K562 (cell line): ENCODE measurements around the gene GCK. TPM values are rescaled to one million over a fixed set of nuclear protein-coding genes. Genes with fewer than 3 reads are reported as not detected.

Source experiments
- ATAC-seq: fragments of 200-7000 bp; cut with Tn5 transposase; 3 replicates; pipeline ENCODE4 v1.9.1; 2020; ENCODE audit warnings: moderate library complexity
- Bru-seq: library from RNA; stranded (reverse); fragments of 400-500 nt; gene quantifications from one replicate; lab custom pipeline; 2021; lab: Mats Ljungman, UMichigan
- BruChase-seq, 2 experiments: library from RNA; stranded (reverse); fragments of 400-500 nt; gene quantifications; one replicate each; lab custom pipeline; 2021; lab: Mats Ljungman, UMichigan
- BruUV-seq: library from RNA; stranded (reverse); fragments of 400-500 nt; replicated peaks from 2 replicates; lab custom pipeline; 2021; lab: Mats Ljungman, UMichigan
- CTCF ChIA-PET: fragments of 300-600 bp; formaldehyde crosslinking; extraction: SDS; loops from one replicate; lab custom pipeline; 2021; ENCODE audit warnings: low intra/inter-chr PET ratio; lab: Yijun Ruan, JAX
- POLR2A ChIA-PET: fragments of 300-600, 350-650 bp; sonication (Branson Sonifier 250); formaldehyde crosslinking; extraction: SDS; loops from one replicate; lab custom pipeline; 2021; ENCODE audit warnings: antibody characterized with exemption, inconsistent platforms; lab: Yijun Ruan, JAX
- DNase-seq, 4 experiments: peaks; one replicate each; pipeline versions ENCODE4 v3.0.0 to v3.0.0-alpha.2; 2011 to 2018; ENCODE audit warnings: low spot score in 3 of 4, mixed read lengths in 3 of 4; ENCODE audit errors: extremely low read depth in 1 of 4
- FAIRE-seq: peaks from 2 replicates; lab custom pipeline; 2011; peaks lifted over from hg19 to GRCh38; lab: Jason Lieb, UNC
- H2AFZ ChIP-seq: 2 replicates; pipeline ENCODE4 v1.6.0; 2011; ENCODE audit warnings: low read depth, low read length, control low read depth, inconsistent platforms
- H3K27ac ChIP-seq: fragments of 200-600 bp; 3 replicates; pipeline ENCODE4 v1.8.0; 2011; ENCODE audit warnings: low read depth, mild to moderate bottlenecking, control low read depth, inconsistent platforms, low read length, moderate library complexity, mixed read lengths; ENCODE audit errors: extremely low read depth
- H3K27me3 ChIP-seq, 2 experiments: fragments of 300-600 bp in 1 of 2; 2 replicates in 1 of 2; 3 replicates in 1 of 2; pipeline versions ENCODE4 v1.6.0 to v1.8.0; 2011; ENCODE audit warnings: inconsistent platforms in 2 of 2, low read length in 2 of 2, mild to moderate bottlenecking in 1 of 2, mixed read lengths in 1 of 2, moderate library complexity in 1 of 2; ENCODE audit not compliant: control insufficient read depth in 2 of 2, insufficient read depth in 2 of 2
- H3K36me3 ChIP-seq: fragments of 300-600 bp; 3 replicates; pipeline ENCODE4 v1.8.0; 2011; ENCODE audit warnings: mild to moderate bottlenecking, low read length, inconsistent platforms; ENCODE audit not compliant: control insufficient read depth, insufficient read depth
- H3K4me1 ChIP-seq, 2 experiments: fragments of 200-600 bp in 1 of 2; replicated peaks in 1 of 2; 2 replicates in 1 of 2; 3 replicates in 1 of 2; pipeline versions ENCODE4 v1.5.1 to v1.8.0; 2011; ENCODE audit warnings: inconsistent platforms in 2 of 2, low read length in 2 of 2, mild to moderate bottlenecking in 1 of 2, mixed read lengths in 1 of 2, moderate library complexity in 1 of 2; ENCODE audit not compliant: control insufficient read depth in 2 of 2, insufficient read depth in 2 of 2
- H3K4me2 ChIP-seq: 2 replicates; pipeline ENCODE4 v1.6.1; 2011; ENCODE audit warnings: low read length, control low read depth, inconsistent platforms, mixed read lengths; ENCODE audit not compliant: insufficient read depth
- H3K4me3 ChIP-seq: fragments of 200-600 bp; sonication (generic), shearing (Covaris generic); 2 replicates; pipeline ENCODE4 v1.5.1; 2016; ENCODE audit warnings: control low read depth, inconsistent platforms
- H3K79me2 ChIP-seq: fragments of 200-600 bp; 3 replicates; pipeline ENCODE4 v1.8.0; 2011; ENCODE audit warnings: low read length, inconsistent platforms; ENCODE audit not compliant: control insufficient read depth, insufficient read depth
- H3K9ac ChIP-seq, 2 experiments: 2 replicates each; pipeline versions ENCODE4 v1.6.0 to v1.6.1; 2011; ENCODE audit warnings: low read depth in 2 of 2, low read length in 2 of 2, control low read depth in 1 of 2, inconsistent platforms in 1 of 2, mild to moderate bottlenecking in 1 of 2, mixed read lengths in 1 of 2; ENCODE audit not compliant: insufficient read depth in 1 of 2
- H3K9me1 ChIP-seq: one replicate; pipeline ENCODE4 v1.6.0; 2011; ENCODE audit warnings: inconsistent platforms, mild to moderate bottlenecking, low read length, moderate library complexity; ENCODE audit not compliant: control insufficient read depth, insufficient read depth
- H3K9me3 ChIP-seq: replicated peaks from 2 replicates; pipeline ENCODE4 v1.5.1; 2011; ENCODE audit warnings: low read depth, low read length, inconsistent platforms; ENCODE audit not compliant: control insufficient read depth, insufficient read depth
- H4K20me1 ChIP-seq: replicated peaks from 2 replicates; pipeline ENCODE4 v1.6.1; 2011; ENCODE audit warnings: low read length, inconsistent platforms, mixed read lengths; ENCODE audit not compliant: control insufficient read depth, insufficient read depth
- DPF2 ChIP-seq: fragments of 450-650 bp; IDR thresholded peaks from 2 replicates; pipeline ENCODE4 v1.6.1; 2016
- RFX1 ChIP-seq: fragments of 450-650 bp; IDR thresholded peaks from 2 replicates; pipeline ENCODE4 v1.6.1; 2016; ENCODE audit warnings: mild to moderate bottlenecking, moderate library complexity
- WGBS: fragments of 100-300 bp; shearing (Covaris generic); methylation state at CpG from one replicate; pipeline ENCODE4 v1.1.6; 2016; ENCODE audit warnings: low coverage, mixed read lengths; ENCODE audit not compliant: insufficient coverage; ENCODE audit errors: missing lambda C conversion rate; 5-methylcytosine and 5-hydroxymethylcytosine counted together
- in situ Hi-C: fragments of 300-500 bp; cut with MboI; formaldehyde crosslinking; loops from 4 replicates; pipeline ENCODE4 v1.15.0; 2018; ENCODE audit warnings: inconsistent platforms, mixed read lengths
- intact Hi-C: fragments of 100-400 bp; cut with micrococcal nuclease; formaldehyde crosslinking; loops from 2 replicates; pipeline ENCODE4 v1.14.2; 2022
- long read RNA-seq, 3 experiments: library from polyadenylated mRNA in 2 of 3; library from RNA in 1 of 3; unstranded in 2 of 3; stranded (forward) in 1 of 3; transcript quantifications; one replicate each; pipeline ENCODE4 v2.0.0, GENCODE V29; 2019 to 2022
- polyA minus RNA-seq, 3 experiments: library from RNA; depleted of rRNA, polyadenylated mRNA; stranded (reverse); fragments of >200 nt; gene quantifications; 2 replicates each; pipeline ENCODE4 v1.2.3, GENCODE V29; 2011
- polyA plus RNA-seq, 8 experiments: library from polyadenylated mRNA; depleted of rRNA in 4 of 8; stranded (reverse) in 5 of 8; unstranded in 3 of 8; fragments of >200 nt; fragmentation: Nextera tagmentation in 2 of 8; fragmentation: Illumina TruSeq in 1 of 8; extraction: Ambion mirVana in 2 of 8; extraction: Trizol in 1 of 8; gene quantifications; 2 replicates each; pipeline versions ENCODE4 v1.2.1 to v1.2.3, GENCODE V29; 2011 to 2014; ENCODE audit warnings: inconsistent platforms in 1 of 8, missing spikeins in 1 of 8
- total RNA-seq, 7 experiments: library from RNA; depleted of rRNA in 6 of 7; stranded (reverse); fragments of >200 nt in 6 of 7; fragmentation: Illumina TruSeq in 2 of 7; extraction: Trizol in 2 of 7; gene quantifications; 2 replicates each; pipeline versions ENCODE4 v1.2.1 to v1.2.3, GENCODE V29; 2011 to 2021; ENCODE audit warnings: low replicate concordance in 1 of 7

Gene GCK
- total RNA-seq (2011; cell fraction: chromatin; rRNA removed; ENCODE audit: low replicate concordance), result not detected in 2 replicates
- total RNA-seq (2011; cell fraction: nucleolus; rRNA removed), result not detected in 2 replicates
- total RNA-seq (2011; cell fraction: nucleoplasm; rRNA removed), result not detected in 2 replicates
- total RNA-seq (2014; rRNA removed) (0.14 and 0.16 TPM in 2 replicates), total RNA-seq (2014; rRNA removed; fragmentation: Illumina TruSeq; extraction: Trizol) (0.18 TPM in 1 of 2 replicates, not detected in the other), total RNA-seq (2015; rRNA removed; fragmentation: Illumina TruSeq; extraction: Trizol) (0.11 TPM in 1 of 2 replicates, not detected in the other), total RNA-seq (2021) (0.11 and 0.22 TPM in 2 replicates), polyA plus RNA-seq (2011; rRNA removed) (not detected in 2 replicates), polyA plus RNA-seq (2014; fragmentation: Illumina TruSeq; extraction: Trizol) (not detected in 2 replicates), polyA plus RNA-seq (2014; fragmentation: Nextera tagmentation; extraction: Ambion mirVana) (under 1 TPM; 0.25 to 0.55 TPM), polyA plus RNA-seq (2014; rRNA removed) (0.13 and 0.35 TPM in 2 replicates), polyA minus RNA-seq (2011; rRNA and poly(A)+ RNA removed) (not detected in 2 replicates), Bru-seq, nascent RNA (percentile 1 among the genes with signal in this experiment), BruChase-seq, experiment 1, labeled RNA remaining after a 2-hour chase (not detected), BruChase-seq, experiment 2, labeled RNA remaining after a 6-hour chase (not detected)
- polyA plus RNA-seq (2011; cell fraction: cytosol; rRNA removed), result 0.04 and 0.09 TPM in 2 replicates
- polyA plus RNA-seq (2011; cell fraction: nucleus; rRNA removed), result 0.13 TPM in 1 of 2 replicates, not detected in the other
- polyA plus RNA-seq (2012), result 0.79 and 1.2 TPM in 2 replicates
- polyA minus RNA-seq (2011; cell fraction: cytosol; rRNA and poly(A)+ RNA removed), result not detected in 2 replicates
- polyA minus RNA-seq (2011; cell fraction: nucleus; rRNA and poly(A)+ RNA removed), result not detected in 2 replicates
- long read RNA-seq, experiment 1, result 0 reads
- long read RNA-seq, experiment 2, result 0 reads
- long read RNA-seq, experiment 3, partial matches to known transcripts, result 0 of 2 reads
- long read RNA-seq, experiment 3, other reads (novel, unspliced or antisense), result 2 of 2 reads

- FAIRE-seq, result no peak
These were observed at the start of gene GCK for GRCh38 chr7:44189286-44189992. GCK (minus strand) TSS chr7:44189439; CDS start chr7:44188953, 486 bp downstream.

More at GRCh38 chr7:44189286-44189992, at the start of gene GCK:
- TF ChIP-seq RFX1 (peak; percentile 79), DPF2 (no peak)
- Histone ChIP-seq H3K79me2 (no peaks in the 10 kb centered on the region), H3K4me1 (peaks cover 0 to 7% of the 10 kb centered on the region in 2 experiments; a peak in 2 of 5 replicates), H3K27ac (no peak within 1 kb of the TSS), H3K27me3 (0 out of 5 replicates have a peak, but pooled peaks cover 0 to 23% of the 10 kb centered on the region in 2 experiments), H3K4me3 (no peak within 1 kb of the TSS), H4K20me1 (no peaks in the 10 kb centered on the region), H3K36me3 (no peaks in the 10 kb centered on the region), H3K9me3 (no peaks in the 10 kb centered on the region), H3K4me2 (no peak within 1 kb of the TSS), H3K9me1 (no peaks in the 10 kb centered on the region), H3K9ac (peak within 1 kb of the TSS in 1 of 2 experiments; percentile 46; a peak in 2 of 4 replicates), H2AFZ (peak within 1 kb of the TSS; percentile 84)
- POLR2A ChIA-PET, result interaction anchor here (0.6 to 0.9 kb wide), 3 partner anchors 33 to 64 kb away, joined by 3 to 4 read pairs (median 3); no protein-coding TSS in a partner anchor
- CTCF ChIA-PET, result no interaction called here
- in situ Hi-C loops (no loop called here), intact Hi-C loops (no loop called here)
- BruUV-seq, result no TSS peak
- WGBS, result 41% methylated on average over 11 of the region's 11 CpGs
- no peak for DNase-seq
- no peak for ATAC-seq
